Testis (tissue), 2 donors: ENCODE measurements around the gene DPP10.
"Not testable (repeated sequence)": the region's sequence is repeated elsewhere in the genome, so short reads cannot be mapped to it uniquely, and the experiment has no call there.

Experiments used
- POLR2A ChIP-seq: fragments of 450-650 bp; IDR thresholded peaks from one replicate; pipeline ENCODE4 v1.6.1; 2017; ENCODE audit warnings: antibody characterized with exemption, mild to moderate bottlenecking, moderate library complexity
- TF ChIP-seq, protein P1 (sequence below), 3 experiments: fragments of 450-650 bp in 2 of 3; fragments of 200-600 bp in 1 of 3; sonication (generic) in 1 of 3; IDR thresholded peaks; one replicate each; pipeline ENCODE4 v1.5.1; 2016 to 2019; ENCODE audit warnings: antibody characterized with exemption in 3 of 3, mild to moderate bottlenecking in 2 of 3, moderate library complexity in 1 of 3

DNA sequence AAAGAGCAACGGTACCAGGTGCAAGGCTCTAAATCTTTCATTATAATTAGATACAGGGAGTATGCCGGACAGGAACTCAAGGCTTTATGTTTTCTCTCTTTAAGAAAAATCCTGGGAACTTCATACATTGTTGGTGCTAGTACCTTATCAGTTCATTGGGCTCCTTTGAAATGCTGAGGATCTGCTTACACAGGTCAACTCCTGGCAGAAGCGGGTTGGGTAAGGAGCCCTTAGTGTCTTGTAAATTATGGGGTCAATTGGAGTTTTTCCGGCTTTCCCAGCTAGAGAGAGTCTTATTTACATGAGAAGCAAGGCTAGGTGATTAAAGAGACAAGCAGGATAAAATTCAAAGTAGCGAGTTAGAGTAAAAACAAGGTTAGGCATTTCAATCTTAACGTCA, 998.3 kb downstream of the DPP10 start:
- TF ChIP-seq, protein P1, sequence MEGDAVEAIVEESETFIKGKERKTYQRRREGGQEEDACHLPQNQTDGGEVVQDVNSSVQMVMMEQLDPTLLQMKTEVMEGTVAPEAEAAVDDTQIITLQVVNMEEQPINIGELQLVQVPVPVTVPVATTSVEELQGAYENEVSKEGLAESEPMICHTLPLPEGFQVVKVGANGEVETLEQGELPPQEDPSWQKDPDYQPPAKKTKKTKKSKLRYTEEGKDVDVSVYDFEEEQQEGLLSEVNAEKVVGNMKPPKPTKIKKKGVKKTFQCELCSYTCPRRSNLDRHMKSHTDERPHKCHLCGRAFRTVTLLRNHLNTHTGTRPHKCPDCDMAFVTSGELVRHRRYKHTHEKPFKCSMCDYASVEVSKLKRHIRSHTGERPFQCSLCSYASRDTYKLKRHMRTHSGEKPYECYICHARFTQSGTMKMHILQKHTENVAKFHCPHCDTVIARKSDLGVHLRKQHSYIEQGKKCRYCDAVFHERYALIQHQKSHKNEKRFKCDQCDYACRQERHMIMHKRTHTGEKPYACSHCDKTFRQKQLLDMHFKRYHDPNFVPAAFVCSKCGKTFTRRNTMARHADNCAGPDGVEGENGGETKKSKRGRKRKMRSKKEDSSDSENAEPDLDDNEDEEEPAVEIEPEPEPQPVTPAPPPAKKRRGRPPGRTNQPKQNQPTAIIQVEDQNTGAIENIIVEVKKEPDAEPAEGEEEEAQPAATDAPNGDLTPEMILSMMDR (IDR thresholded peaks at IDR 0.05): not testable (repeated sequence)
- TF ChIP-seq POLR2A: not testable (repeated sequence)
